Natural killer cell treated with Interleukin-12 subunit alpha and Interleukin-12 subunit beta and Interleukin-15 and Interleukin-18, amount 100 ng/mL, for 72 hours (primary cell): ENCODE measurements around the gene PDE4C. TPM values are rescaled to one million over a fixed set of nuclear protein-coding genes. Genes with fewer than 3 reads are reported as not detected.
"Not testable (repeated sequence)": the region's sequence is repeated elsewhere in the genome, so short reads cannot be mapped to it uniquely, and the experiment has no call there.

Source experiments
- ATAC-seq, 2 donors: fragments of 150-1000 bp; cut with Tn5 transposase in 1 of 2; sonication (Bioruptor Pico), chemical (Tn5 transposase) in 1 of 2; 2 replicates each; pipeline ENCODE4 v1.10.0; 2021
- DNase-seq: peaks from one replicate; pipeline ENCODE4 v3.0.0; 2022; ENCODE audit warnings: low spot score
- H3K27ac Mint-ChIP-seq, 2 donors: 1 replicate in 1 of 2; 2 replicates in 1 of 2; pipeline ENCODE4 v1.8.0; 2022; ENCODE audit warnings: mixed read lengths in 2 of 2, mild to moderate bottlenecking in 1 of 2, moderate library complexity in 1 of 2
- H3K27me3 Mint-ChIP-seq, 2 donors: 1 replicate in 1 of 2; 2 replicates in 1 of 2; pipeline ENCODE4 v1.8.0; 2022; ENCODE audit warnings: mixed read lengths in 2 of 2
- H3K36me3 Mint-ChIP-seq: one replicate; pipeline ENCODE4 v1.8.0; 2022; ENCODE audit warnings: mixed read lengths
- H3K4me1 Mint-ChIP-seq, 2 donors: 1 replicate in 1 of 2; 2 replicates in 1 of 2; pipeline ENCODE4 v1.8.0; 2022; ENCODE audit warnings: low read depth in 2 of 2, mixed read lengths in 2 of 2, mild to moderate bottlenecking in 1 of 2
- H3K4me3 Mint-ChIP-seq: one replicate; pipeline ENCODE4 v1.8.0; 2022; ENCODE audit warnings: mixed read lengths
- H3K9me3 Mint-ChIP-seq: 2 replicates; pipeline ENCODE4 v1.8.0; 2022; ENCODE audit warnings: mixed read lengths
- total RNA-seq, 2 donors: library from RNA; stranded (reverse); gene quantifications; one replicate each; pipeline ENCODE4 v1.2.3, GENCODE V29; 2022

Gene PDE4C
- total RNA-seq, 2 donors from 2014 or later = 0.22 to 1.4 TPM

DNA sequence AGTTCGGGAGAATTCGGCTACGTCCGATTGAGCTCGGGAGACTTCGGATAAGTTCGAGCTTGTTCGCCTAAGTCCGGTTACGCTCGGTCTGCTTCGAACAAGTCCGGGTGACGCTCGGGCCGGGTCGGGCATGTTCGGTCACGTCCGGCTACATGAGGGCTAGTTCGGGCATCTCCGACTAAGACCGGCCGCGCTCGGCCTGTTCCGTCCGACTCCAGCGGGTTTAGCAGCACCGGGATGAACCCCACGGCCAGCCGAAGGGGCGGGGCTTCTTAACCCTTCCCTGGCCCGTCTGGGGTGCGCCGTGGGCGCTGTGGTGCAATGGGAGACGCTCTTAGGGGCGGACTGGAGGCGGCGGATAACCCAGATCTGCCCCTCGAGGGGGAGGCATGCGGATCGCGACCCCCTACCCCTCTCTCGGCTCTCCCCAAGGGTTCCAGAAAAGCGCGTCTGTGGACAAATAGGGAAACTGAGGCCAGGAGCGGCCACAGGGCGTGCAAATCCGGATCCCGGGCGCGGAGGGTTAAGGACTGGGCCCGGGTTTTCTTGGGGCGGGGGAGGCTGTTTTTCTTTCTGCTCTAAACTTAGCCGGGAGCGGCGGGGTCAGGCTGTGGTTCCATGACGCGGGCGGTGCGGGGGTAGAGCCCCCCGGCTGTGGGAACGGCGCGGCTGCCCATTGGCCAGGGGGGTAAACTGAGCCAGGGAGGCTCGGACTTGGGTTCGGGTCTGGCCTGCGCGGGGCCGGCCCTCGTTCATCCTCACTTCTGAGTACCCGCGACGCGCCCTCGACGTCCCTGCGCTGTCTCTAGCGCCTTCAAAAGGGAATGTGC is 1.5 kb downstream of the PDE4C start:
- no peaks in the 10 kb centered on the region for H3K9me3 Mint-ChIP-seq
- H3K27ac Mint-ChIP-seq = peak overlapping the region; percentile 64 to 94
- peaks cover 19 to 32% of the 10 kb centered on the region in 2 donors for H3K4me1 Mint-ChIP-seq
- peak overlapping the region; percentile 88 for H3K4me3 Mint-ChIP-seq
- peak; percentile 97 to 98 for ATAC-seq
- peak; percentile 95 for DNase-seq
- H3K36me3 Mint-ChIP-seq = no peaks in the 10 kb centered on the region
- peaks cover 18 to 37% of the 10 kb centered on the region in 2 donors for H3K27me3 Mint-ChIP-seq

GRCh38 chr19:18223860-18224524 is 2.2 kb downstream of the PDE4C start:
- peak; percentile 44 to 45 for ATAC-seq
- H3K36me3 Mint-ChIP-seq = no peaks in the 10 kb centered on the region
- H3K9me3 Mint-ChIP-seq = no peaks in the 10 kb centered on the region
- peaks cover 18 to 35% of the 10 kb centered on the region in 2 donors for H3K27me3 Mint-ChIP-seq
- H3K4me3 Mint-ChIP-seq = peak overlapping the region; percentile 88
- no peak for DNase-seq
- peak overlapping the region; percentile 64 to 94 for H3K27ac Mint-ChIP-seq
- H3K4me1 Mint-ChIP-seq = peaks cover 20 to 33% of the 10 kb centered on the region in 2 donors

DNA sequence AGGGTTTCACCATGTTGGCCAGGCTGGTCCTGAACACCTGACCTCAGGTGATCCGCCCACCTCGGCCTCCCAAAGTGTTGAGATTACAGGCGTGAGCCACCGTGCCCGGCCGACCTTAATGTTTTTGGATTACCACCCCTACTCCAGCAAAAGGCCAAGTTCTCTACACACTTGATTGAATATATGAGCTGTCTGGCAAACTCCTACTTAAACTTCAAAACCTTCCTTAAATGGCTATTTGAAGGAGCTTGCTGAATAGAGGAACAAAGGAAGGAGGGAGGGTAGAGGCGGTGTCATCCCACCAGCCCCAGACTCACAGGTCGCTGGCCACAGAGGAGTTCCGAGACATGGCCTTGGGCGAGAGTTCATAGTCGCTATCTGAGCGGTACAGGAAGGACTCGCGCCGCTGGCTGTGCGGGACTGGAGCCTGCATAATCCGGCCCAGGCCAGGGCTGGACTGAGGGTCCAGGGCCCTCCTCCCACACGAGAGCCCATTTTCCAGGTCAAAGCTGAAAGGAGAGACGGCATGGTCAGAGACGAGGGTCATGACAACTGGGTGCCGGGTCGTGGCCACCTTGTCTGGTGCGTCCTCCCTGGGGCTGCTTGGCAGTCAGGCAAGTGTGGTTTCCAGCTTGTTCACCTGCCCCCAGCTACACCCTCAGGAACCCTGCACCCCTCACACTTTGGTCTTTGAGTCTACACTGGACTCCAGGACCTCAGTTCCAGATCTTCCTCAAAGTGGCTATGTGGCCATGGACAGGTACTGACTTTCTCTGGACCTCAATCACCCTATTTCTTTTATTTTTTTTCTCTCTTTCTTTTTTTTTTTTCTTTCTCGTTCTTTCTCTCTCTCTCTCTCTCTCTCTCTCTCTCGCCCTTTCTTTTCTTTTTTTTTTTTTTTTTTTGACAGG is 4.2 kb downstream of the PDE4C start:
- Mint-ChIP-seq H3K36me3 (no peaks in the 10 kb centered on the region), H3K4me1 (peaks cover 20 to 29% of the 10 kb centered on the region in 2 donors), H3K27me3 (peaks cover 15 to 26% of the 10 kb centered on the region in 2 donors), H3K4me3 (no peak overlapping the region), H3K27ac (no peak overlapping the region), H3K9me3 (no peaks in the 10 kb centered on the region)
- DNase-seq = no peak
- no peak for ATAC-seq

DNA sequence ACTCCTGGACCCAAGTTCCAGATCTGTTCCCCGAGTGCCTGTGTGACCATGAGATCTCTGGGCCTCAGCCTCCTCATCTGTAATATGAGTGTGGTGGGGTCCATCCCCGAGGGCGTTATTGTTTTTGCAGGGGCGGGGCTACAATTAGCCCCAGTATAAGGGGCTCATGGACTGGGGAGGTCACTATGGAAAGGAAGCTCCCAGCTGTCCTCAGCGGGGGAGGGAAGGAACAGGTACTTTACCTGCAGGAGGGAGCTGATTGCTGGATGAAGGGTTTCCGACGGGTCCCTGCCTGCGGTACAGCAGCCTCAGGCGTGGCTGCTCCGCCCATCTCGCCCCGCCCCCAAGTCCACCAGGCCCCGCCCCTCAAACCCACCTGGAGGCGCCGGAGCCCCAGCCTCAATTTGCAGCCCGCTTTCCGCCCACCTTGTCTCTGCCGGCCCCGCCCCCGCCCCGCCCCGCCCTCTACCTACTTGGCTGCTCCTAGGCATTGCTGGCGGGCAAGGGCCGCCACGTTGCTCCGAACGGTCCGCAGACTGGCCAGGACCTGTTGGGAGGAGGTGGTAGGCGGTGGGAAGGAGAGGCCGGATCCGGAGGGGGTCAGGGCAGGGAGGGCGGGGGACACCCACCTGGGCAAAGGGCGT is 5.5 kb downstream of the PDE4C start:
- no peak overlapping the region for H3K27ac Mint-ChIP-seq

DNA sequence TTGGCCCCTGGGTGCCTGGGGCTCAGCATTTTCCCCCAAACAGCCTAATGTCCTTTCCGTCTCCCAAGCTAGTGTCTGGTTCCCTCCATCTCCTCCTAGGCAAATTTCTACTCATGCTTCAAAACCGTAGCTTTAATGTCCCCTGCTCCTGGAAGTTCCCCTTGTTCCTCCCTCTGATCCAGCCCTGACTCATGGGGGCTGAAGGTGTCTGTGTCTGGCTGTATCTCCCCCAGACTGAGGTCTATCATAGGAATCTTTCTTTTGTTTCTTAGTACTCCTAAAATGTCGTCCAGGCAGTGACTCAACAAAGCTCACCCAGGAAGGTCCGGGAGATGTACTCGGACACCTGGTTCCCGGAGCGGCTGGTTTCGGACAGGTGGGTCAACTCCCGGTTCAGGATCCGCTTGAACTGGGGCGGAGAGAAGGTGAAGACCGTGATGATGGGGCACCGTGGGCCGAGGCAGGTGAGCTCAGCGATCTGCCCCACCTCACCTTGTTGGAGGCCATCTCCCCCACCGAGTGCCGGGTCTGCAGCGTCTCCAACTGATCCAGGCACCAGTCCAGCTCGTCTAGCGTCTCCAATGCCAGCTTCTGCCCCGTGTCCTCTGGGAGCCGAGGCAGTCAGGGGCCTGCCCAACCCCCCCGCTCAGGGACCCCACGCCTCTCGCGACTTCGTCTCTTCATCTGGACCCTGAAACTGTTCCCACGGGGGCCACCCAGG is 6.2 kb downstream of the PDE4C start:
- Mint-ChIP-seq H3K4me3 (no peak overlapping the region), H3K36me3 (no peaks in the 10 kb centered on the region), H3K27me3 (peaks cover 17 to 22% of the 10 kb centered on the region in 2 donors), H3K9me3 (no peaks in the 10 kb centered on the region), H3K4me1 (peaks cover 16 to 19% of the 10 kb centered on the region in 2 donors), H3K27ac (no peak overlapping the region)
- DNase-seq (no peak), ATAC-seq (no peak)

More for the DNA sequence above, 5.5 kb downstream of the PDE4C start:
- ATAC-seq (no peak), DNase-seq (no peak)
- Mint-ChIP-seq H3K27me3 (peaks cover 15 to 22% of the 10 kb centered on the region in 2 donors), H3K4me3 (no peak overlapping the region), H3K9me3 (no peaks in the 10 kb centered on the region), H3K36me3 (no peaks in the 10 kb centered on the region), H3K4me1 (peaks cover 18 to 24% of the 10 kb centered on the region in 2 donors)

GRCh38 chr19:18218600-18218999 is 7.6 kb downstream of the PDE4C start:
- no peaks in the 10 kb centered on the region for H3K36me3 Mint-ChIP-seq
- H3K9me3 Mint-ChIP-seq = no peaks in the 10 kb centered on the region
- peaks cover 14% of the 10 kb centered on the region in 2 donors for H3K27me3 Mint-ChIP-seq
- no peak overlapping the region for H3K4me3 Mint-ChIP-seq
- no peak overlapping the region for H3K27ac Mint-ChIP-seq
- ATAC-seq (no peak), DNase-seq (no peak)
- peaks cover 5 to 9% of the 10 kb centered on the region in 2 donors for H3K4me1 Mint-ChIP-seq

- ATAC-seq (no peak), DNase-seq (no peak)
- Mint-ChIP-seq H3K27ac (no peak overlapping the region), H3K27me3 (peaks cover 14% of the 10 kb centered on the region in 2 donors), H3K4me3 (no peak overlapping the region), H3K36me3 (no peaks in the 10 kb centered on the region), H3K9me3 (no peaks in the 10 kb centered on the region), H3K4me1 (peaks cover 5 to 9% of the 10 kb centered on the region in 2 donors)
These were observed 8.1 kb downstream of the PDE4C start for GRCh38 chr19:18218159-18218558.

DNA sequence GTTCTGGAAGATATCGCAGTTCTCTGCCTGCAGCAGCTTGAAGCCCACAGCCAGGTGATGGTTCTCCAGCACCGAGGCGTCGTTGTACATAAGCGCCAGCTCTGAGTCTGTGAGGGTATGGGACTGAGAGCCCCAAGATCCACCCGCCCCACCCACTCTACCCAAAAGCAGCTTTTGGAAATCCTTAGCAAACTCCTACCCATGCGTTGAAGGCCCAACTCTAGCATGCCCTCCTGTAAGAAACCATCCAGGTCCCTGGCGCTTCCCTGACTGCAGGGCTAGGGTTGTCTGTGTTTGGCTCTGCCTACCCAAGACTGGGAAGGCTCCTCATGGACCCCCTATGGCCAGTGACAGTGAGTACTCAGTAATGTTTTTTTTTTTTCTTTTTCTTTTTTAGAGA is 9.4 kb downstream of the PDE4C start:
- DNase-seq = no peak
- Mint-ChIP-seq H3K27ac (no peak overlapping the region), H3K36me3 (no peaks in the 10 kb centered on the region), H3K9me3 (no peaks in the 10 kb centered on the region), H3K4me3 (no peak overlapping the region), H3K4me1 (peaks cover 5 to 9% of the 10 kb centered on the region in 2 donors), H3K27me3 (peaks cover 14% of the 10 kb centered on the region in 2 donors)
- ATAC-seq = no peak

DNA sequence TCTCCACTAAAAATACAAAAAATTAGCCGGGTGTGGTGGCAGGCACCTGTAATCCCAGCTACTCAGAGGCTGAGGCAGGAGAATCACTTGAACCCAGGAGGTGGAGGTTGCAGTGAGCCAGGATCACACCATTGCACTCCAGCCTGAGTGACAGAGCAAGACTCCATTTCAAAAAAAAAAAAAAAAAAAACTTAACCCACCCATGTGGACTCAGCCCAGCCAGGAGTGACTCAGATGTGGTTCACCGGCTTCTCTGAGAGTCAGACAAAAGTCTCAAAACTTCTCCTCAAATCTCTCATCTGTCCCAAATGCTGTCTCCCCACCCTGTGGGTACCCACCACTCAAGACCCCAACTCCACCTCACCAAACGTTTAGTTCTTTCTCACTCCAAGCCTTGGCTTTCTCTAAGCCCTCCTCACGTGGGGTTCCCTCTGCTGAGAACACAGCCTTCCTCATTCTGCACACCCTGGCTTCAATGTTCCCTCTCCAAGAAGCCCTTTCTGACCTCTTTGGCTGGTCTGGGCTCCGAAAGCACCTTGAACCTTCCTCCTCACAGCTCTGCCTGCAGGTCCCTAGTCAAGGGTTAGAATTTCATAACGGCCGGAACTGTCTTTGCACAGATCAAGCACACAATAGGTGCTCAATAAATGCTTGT is 11.3 kb downstream of the PDE4C start:
- no peak for DNase-seq
- H3K4me1 Mint-ChIP-seq = peaks cover 3 to 5% of the 10 kb centered on the region in 2 donors
- no peaks in the 10 kb centered on the region for H3K9me3 Mint-ChIP-seq
- H3K36me3 Mint-ChIP-seq = no peaks in the 10 kb centered on the region
- H3K4me3 Mint-ChIP-seq = no peak overlapping the region
- no peak overlapping the region for H3K27ac Mint-ChIP-seq
- H3K27me3 Mint-ChIP-seq = peaks cover 8 to 12% of the 10 kb centered on the region in 2 donors
- no peak for ATAC-seq

DNA sequence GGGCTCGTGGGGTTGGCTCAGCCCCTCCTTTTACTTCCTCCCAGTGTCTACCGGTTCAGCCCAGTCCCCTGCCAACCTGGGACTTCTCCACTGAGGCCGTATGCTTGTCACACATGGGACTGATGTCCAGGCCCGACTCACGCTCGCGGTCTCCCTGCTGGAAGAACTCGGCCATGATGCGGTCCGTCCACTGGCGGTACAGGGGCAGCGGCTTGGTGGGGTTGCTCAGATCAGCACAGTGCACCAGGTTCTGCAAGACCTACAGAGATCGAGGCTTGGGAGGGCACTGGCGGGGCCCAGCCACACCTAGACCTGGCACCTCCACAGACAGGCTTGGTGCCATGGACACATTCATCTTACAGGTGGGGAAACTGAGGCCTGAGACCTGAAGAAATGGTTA is 14.6 kb downstream of the PDE4C start:
- DNase-seq = no peak
- no peak for ATAC-seq
- H3K36me3 Mint-ChIP-seq = no peaks in the 10 kb centered on the region

DNA sequence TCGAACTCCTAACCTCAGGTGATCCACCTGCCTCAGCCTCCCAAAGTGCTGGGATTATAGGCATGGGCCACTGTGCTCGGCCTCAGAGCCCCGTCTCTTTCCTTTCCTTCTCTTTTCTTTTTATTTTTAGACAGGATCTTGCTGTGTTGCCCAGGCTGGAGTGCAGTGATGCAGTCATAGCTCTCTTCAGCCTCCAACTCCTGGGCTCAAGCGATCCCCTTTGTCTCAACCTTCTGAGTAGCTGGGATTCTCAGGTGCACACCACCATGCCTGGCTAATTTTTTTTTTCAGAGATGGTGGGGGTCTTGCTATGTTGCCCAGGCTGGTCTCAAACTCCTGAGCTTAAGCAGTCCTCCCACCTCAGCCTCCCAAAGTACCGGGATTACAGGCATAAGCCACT is 16.3 kb downstream of the PDE4C start:
- not testable (repeated sequence) for H3K9me3 Mint-ChIP-seq, H3K4me1 Mint-ChIP-seq, H3K4me3 Mint-ChIP-seq, H3K36me3 Mint-ChIP-seq, ATAC-seq, H3K27ac Mint-ChIP-seq, DNase-seq
- peaks cover 5 to 12% of the 10 kb centered on the region in 2 donors for H3K27me3 Mint-ChIP-seq

More for the DNA sequence above, 14.6 kb downstream of the PDE4C start:
- Mint-ChIP-seq H3K27me3 (peaks cover 5 to 16% of the 10 kb centered on the region in 2 donors), H3K9me3 (no peaks in the 10 kb centered on the region), H3K4me1 (peaks cover 0 to 3% of the 10 kb centered on the region in 2 donors), H3K27ac (peak overlapping the region; percentile 11 to 68), H3K4me3 (no peak overlapping the region)
